GM04504 (cell line): ENCODE data around the gene RNF213.

ENCODE experiments used
- DNase-seq: peaks from one replicate; pipeline ENCODE4 v3.0.0-alpha.2; 2012; ENCODE audit warnings: low read depth

Gene RNF213

GRCh38 chr17:80433916-80434666 is 173.4 kb downstream of the RNF213 start:
- DNase-seq: no peak

- no peak for DNase-seq
Measured at GRCh38 chr17:80437532-80437931, 176.9 kb downstream of the RNF213 start.

GRCh38 chr17:80438806-80439205 is 178.2 kb downstream of the RNF213 start:
- no peak for DNase-seq

GRCh38 chr17:80439499-80439898 is 178.8 kb downstream of the RNF213 start:
- DNase-seq: no peak

- DNase-seq: no peak
Measured at GRCh38 chr17:80441133-80441578, 180.5 kb downstream of the RNF213 start.

GRCh38 chr17:80441598-80442322 is 181.1 kb downstream of the RNF213 start:
- no peak for DNase-seq

- no peak for DNase-seq
Measured at GRCh38 chr17:80442323-80442659, 181.6 kb downstream of the RNF213 start.

GRCh38 chr17:80442764-80443163 is 182.1 kb downstream of the RNF213 start:
- no peak for DNase-seq

- DNase-seq: no peak
Measured at GRCh38 chr17:80443498-80443897, 182.8 kb downstream of the RNF213 start.

- DNase-seq: no peak
Measured at GRCh38 chr17:80443916-80444643, 183.4 kb downstream of the RNF213 start.

GRCh38 chr17:80444644-80444979 is 184.0 kb downstream of the RNF213 start:
- no peak for DNase-seq

GRCh38 chr17:80445007-80445725 is 184.5 kb downstream of the RNF213 start:
- no peak for DNase-seq

- no peak for DNase-seq
Measured at GRCh38 chr17:80445726-80446110, 185.1 kb downstream of the RNF213 start.

GRCh38 chr17:80446645-80447405 is 186.2 kb downstream of the RNF213 start:
- no peak for DNase-seq

- no peak for DNase-seq
Measured at GRCh38 chr17:80447790-80448189, 187.1 kb downstream of the RNF213 start.
